Fibroblast of the aortic adventitia (primary cell): ENCODE data around the gene ISCA2. TPM values are rescaled to one million over a fixed set of nuclear protein-coding genes. Genes with fewer than 3 reads are reported as not detected.

ENCODE experiments used
- DNase-seq: peaks from one replicate; pipeline ENCODE4 v3.0.0-alpha.2; 2010; ENCODE audit warnings: low read depth
- H3K4me3 ChIP-seq: 2 replicates; pipeline ENCODE4 v1.5.1; 2011; ENCODE audit warnings: low read depth, mild to moderate bottlenecking, control low read depth, low read length, moderate library complexity
- CTCF ChIP-seq: IDR thresholded peaks from 2 replicates; pipeline ENCODE4 v1.5.1; 2011; ENCODE audit warnings: mild to moderate bottlenecking, low read length, control low read depth, inconsistent platforms; ENCODE audit not compliant: insufficient read depth
- total RNA-seq: library from RNA; depleted of rRNA; stranded (reverse); fragments of >200 nt; gene quantifications from 2 replicates; pipeline ENCODE4 v1.2.3, GENCODE V29; 2012; ENCODE audit warnings: low replicate concordance

The ISCA2 gene
- total RNA-seq, 1 donor, result 12.9 TPM

DNA sequence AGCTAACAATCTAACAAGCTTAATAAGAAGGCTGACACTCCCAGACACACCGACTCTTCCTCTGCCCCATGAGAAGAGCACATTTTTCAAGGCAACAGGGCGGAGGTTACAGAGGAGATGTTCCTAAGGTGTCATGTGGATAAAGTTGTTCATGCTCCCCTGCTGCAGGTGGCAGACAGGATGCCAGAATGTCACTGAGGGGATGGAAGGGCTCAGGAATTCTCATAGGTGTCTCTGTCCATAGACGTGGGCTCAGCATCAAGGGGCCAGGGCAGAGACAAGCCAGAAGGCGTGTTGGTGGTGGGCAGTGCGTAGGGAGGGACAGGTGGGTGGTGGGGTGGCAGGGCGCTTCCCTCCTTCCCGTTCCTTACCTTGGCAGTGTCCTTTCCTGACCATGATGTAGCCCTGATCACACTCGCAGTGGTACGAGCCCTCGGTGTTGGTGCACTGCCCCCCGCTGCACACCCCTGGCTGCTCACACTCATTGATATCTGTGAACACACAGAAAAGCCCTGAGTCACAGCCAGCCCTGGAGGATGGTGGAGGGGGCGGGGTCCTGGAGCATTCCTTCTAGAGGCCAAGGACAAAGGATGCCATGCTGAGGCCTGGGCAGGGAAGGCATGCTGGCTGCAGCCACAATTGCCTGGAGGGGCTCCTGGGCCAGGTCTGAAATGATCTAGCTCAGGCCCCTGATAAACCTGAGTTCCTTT is 23.0 kb downstream of the ISCA2 start:
- no peak overlapping the region for H3K4me3 ChIP-seq
- DNase-seq, result no peak
- TF ChIP-seq CTCF, result no peak

GRCh38 chr14:74517731-74518130 is 24.2 kb downstream of the ISCA2 start:
- no peak for TF ChIP-seq CTCF
- DNase-seq, result no peak
- no peak overlapping the region for H3K4me3 ChIP-seq

DNA sequence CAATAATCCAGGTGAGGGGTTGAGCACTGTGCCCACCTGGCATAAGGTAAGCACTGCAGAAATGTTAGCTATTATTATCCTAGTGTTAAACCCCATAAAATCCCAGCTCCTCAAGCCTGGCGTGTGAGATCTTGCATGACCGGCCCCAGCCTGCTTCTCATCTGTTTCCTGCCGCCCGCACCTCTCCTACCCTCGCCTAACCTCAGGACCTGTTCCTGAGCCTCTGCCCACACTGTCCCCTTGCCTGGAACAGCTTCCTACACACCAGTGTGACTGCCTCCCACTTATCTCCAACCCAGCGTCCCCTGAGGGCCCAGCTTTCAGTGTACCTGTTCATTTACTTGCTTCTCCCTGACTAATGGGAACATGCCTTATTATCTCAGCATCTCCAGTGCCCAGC is 24.7 kb downstream of the ISCA2 start:
- DNase-seq, result no peak

DNA sequence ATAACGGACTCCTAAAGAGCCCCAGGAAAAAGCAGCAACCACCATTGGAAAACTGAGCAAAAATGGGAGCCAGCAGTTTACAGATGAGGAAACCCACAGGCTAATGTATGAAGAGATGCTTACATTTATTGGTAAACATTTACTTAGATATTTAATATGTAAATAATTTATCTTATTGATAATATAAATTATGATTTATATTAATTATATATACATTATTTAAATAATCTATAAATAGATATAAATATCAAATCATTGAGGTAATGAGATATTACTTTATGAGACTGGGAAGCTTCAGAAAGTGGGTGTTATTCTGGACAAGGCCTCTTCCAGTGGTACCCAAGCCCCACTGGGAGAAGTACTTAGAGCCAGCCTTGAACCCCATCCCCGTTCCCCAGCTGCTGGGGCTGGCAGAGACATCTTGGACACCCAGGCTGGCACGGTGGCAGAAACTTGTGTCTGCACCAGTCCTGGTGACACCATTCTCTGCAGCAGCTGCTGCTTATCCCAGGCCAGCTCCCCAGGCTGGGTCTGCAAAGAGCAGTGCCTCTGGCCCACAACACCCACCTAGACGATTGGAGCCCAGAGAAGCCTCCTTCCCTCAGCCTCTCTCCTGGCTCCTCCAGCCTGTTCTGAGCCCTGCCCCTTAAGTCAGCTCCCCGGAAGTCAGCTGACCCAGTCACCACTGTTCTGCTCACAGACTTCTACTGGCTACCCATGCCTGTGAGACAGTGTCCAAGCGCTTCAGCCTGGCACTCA is 25.9 kb downstream of the ISCA2 start:
- no peak for TF ChIP-seq CTCF
- no peak overlapping the region for H3K4me3 ChIP-seq
- no peak for DNase-seq

More for the DNA sequence above, 24.7 kb downstream of the ISCA2 start:
- no peak overlapping the region for H3K4me3 ChIP-seq
- TF ChIP-seq CTCF, result no peak

GRCh38 chr14:74521756-74522155 is 28.2 kb downstream of the ISCA2 start:
- TF ChIP-seq CTCF, result no peak
- H3K4me3 ChIP-seq, result no peak overlapping the region
- no peak for DNase-seq

DNA sequence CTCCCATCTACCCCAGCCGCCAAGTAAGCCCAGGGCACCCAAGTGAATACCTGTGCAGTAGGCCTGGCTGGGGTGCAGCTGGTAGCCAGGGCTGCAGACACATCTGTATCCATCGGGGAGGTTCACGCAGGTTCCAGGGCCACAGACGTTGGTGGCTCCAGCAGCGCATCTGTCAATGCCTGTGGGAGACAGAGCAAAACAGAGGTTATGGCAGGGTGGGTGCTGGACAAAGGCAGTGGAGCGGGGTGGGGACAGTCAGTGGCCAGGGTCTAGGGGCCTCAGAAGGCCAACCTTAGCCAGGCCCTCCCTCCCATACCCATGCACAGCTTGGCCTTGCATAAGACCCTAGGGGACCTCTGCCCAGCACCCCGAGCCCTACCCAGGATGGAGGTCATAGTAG is 29.2 kb downstream of the ISCA2 start:
- H3K4me3 ChIP-seq, result no peak overlapping the region
- no peak for TF ChIP-seq CTCF
- DNase-seq, result no peak
